GM18508 (cell line): ENCODE measurements around the gene CLMP.

Source experiments
- ATAC-seq: cut with Tn5 transposase; IDR thresholded peaks from one replicate; pipeline ENCODE4 v1.9.1; 2021; ENCODE audit warnings: moderate number of reproducible peaks; ENCODE audit not compliant: insufficient read depth, unreplicated experiment

Gene CLMP, protein sequence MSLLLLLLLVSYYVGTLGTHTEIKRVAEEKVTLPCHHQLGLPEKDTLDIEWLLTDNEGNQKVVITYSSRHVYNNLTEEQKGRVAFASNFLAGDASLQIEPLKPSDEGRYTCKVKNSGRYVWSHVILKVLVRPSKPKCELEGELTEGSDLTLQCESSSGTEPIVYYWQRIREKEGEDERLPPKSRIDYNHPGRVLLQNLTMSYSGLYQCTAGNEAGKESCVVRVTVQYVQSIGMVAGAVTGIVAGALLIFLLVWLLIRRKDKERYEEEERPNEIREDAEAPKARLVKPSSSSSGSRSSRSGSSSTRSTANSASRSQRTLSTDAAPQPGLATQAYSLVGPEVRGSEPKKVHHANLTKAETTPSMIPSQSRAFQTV

DNA sequence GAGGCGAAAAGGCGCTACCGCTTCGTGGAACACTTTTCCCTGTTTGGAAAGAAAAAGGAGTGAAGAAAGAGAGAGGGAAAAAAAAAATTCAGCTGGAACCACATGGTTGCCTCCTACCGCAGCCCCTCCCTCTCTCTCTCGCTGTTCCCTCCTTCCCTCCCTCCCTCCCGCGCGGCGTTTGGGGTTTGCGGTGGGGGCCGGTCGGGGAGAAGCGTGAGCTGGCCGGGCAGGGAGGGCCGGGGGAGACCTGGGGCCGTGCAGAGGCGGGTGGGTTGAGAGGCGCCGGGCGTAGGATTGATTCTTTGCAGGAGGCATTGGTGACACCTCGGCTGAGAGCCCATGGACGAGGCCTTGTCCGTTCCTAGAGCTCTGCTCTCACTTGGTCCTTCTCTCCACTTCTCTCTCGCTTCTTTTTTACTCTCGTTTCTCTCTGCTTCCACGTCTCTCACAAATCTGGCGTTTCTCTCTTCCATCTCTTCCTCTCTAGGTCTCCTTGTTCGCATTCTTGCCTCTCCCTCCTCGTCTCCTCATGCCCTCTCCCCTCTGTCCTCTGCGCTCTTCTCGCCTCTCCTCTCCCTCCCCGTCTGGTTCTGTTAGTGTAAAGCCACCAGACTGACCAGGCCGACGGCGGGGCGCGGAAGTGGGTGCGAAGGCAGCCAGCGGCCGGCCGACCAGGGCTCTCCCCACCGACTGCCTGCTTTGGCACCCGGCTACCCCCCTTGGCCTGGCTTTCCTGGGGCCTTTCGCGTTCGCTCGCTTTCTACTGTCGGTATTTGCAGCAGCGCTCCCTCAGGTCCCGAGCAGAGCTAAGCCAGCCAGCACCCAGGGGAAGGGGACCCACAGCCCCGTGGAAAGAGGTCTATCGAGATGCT is at the start of gene CLMP:
Gene CLMP (minus strand): TSS at position 61 of the 872 bp plus-strand sequence. CDS start 308 bp downstream, outside the sequence.
- no peak for ATAC-seq

DNA sequence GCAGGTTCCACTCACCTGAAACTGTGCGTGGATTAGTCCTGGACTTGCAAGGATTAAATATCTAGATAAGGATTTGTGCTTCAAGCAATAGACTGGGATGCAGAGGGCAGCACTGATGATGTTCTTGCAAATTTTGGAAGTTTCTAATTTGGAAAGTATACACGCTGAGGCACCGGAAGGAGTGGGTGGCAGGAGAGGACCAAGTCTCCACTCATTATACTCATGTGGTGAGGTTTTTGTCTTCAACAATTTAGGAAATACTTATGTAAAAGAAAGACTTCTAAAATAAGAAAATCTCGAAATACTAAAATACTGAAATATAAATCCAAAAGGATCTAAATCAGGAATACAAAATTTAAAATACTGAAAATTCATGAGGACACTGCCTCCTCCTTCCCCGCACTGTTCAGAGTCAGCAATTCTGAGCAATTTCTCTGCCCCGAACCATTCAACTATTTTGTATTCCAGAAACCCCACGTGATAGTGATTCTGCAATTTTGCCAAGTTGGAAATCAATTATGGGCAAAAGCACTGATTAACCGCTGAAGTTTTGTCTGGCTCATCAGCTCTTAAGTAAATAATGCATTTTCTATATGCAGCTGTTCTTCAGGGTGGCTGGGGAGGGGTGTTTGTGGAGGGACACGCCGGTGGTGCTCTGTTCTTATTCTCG is 47.0 kb upstream of the CLMP start:
- ATAC-seq, result no peak

DNA sequence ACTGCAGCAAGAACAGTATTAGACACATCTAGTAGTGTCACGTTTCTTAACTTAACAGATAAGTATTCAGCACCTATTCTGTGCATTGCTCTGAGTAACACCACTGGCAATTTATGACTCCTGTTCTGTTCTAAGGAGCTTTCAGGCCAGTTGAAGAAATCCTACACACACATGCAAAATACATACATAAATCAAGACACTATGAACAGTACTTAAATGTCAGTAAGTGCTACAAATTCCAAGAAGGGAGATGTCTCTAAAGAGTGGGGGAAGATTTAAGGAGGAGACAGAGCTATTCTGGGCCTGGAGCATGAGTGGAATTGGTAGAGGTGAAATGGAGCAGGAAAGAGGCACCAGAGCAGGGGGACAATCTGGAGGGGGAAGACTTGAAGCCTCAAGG is 46.2 kb upstream of the CLMP start:
- no peak for ATAC-seq

DNA sequence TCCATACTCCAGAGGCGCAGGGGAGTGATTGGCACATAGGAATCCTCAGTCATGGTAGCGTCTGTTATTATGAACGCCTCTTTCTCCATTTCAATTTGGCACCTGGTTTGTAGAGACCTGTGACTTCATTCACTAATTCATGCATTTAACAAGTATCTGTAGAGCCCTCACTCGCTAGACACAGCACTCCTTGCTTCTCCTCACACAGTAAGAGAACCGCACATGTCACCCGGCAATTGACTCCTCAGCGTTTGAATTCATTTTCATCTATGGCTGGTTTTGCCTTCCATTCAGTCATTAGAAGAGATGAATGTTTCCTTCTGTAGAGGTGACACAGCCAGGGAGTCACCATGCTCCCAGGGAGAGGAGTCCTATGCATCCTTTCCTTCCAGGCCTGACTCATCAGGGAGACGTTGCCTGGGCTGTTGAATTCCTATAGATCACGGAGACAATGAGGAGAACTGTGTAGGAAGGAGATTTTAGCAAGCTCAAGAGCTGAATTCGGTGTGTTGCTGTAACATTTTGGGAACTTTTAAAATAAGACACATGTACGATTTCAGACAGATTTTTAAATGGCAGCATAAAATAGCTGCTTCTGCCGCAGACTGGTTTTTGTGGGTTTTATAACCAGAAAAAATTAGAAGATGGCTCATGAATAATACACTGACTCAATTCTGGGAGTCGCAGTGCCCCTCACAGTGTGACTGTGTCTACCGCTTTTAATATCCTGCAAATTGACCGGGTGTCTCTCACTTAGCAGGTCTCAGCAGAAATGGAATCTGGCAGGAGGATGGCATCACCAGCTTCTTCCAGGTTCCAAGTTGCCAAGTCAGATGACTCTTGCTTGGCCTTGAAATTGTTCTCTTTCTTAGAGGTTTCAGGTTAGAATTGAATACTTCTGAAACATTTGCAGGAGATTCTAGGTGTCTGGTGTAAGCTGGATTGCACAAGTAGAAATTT is 44.4 kb upstream of the CLMP start:
- ATAC-seq, result no peak

DNA sequence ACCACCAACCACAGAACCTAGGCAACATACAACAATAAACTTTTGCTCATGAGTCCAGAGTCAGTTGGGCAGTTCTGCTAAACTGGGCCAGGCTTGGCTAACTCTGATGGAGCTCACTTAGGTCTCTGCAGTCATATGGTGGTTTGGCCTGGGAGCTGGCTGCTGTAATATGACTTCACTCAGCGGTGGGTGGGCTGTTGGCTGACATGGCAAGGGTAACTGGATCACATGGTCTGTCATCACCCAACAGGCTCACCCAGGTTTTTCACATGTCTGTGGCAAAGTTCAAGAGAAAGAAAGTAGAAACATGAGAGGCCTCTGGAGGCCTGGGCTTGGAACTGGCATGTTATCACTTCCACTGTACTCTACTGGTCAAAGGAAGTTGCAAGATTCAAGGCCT is 43.2 kb upstream of the CLMP start:
- no peak for ATAC-seq

DNA sequence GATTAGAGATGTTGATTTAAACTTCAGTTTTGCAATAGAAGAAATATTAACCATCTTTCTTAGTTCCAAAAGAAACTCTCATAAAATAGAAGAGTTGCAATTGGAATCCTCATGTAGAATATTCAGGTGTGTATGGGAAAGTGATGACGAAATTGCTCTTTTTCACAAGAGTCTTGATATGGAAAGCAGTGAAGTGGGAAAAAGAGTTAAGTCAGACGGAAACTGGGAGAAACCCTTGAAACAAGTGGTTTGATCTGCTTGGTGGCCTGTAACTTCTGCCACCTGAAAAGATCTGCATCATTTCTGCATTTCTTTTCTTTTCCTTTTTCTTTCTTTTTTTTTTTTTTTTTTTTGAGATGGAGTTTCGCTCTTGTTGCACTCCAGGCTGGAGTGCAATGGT is 41.8 kb upstream of the CLMP start:
- ATAC-seq, result no peak

DNA sequence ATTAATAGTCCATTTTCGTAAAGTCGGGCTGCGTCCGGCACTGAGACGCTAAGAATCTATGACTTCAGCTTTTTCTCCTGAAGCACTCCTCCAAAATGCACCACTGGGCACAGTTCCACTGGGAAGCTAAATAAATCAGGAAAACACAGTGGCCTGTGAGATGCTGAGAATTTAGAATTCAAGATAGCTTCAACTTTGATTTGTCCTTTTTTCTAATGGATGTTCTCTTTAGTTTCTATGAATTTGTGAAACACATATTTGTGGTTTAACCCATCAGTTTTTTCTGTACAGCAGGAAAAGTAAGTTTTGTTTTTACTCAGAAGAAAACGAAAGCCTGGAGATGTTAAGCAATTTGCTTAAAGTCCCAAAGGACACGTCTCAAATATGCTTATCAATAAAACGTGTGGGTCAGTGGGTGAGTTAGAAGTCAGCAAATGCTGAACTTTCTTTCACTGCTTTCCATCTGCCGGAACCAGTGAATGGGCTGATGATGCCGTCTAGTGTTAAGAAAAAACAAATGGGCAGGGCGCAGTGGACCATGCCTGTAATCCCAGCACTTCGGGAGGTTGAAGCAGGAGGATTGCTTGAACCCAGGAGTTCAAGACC is 40.7 kb upstream of the CLMP start:
- ATAC-seq, result no peak

DNA sequence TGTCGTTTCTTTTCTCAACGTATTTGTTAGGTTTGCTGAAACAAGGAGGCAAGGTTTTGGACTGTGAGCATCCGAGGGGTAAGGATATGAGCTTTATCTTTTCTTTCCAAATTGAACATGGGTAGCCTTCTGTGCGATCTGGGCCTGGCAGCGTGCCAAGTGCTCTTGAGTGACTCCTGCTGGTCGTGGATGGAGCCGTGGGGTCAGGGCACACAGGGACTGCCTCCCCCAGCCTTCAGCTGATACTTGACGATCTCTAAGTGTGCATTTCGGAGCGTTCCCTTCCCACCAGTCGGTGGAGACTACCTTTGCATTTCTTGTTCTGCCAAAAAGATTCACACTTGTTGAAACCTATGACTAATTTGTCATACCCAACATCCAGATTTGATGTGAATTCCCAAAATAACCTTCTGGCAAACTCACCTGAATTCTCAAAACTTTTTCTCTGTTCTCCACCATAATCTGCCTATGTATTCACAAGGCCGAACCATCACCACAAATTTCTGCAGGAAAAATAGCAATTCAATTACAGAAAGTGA is 40.1 kb upstream of the CLMP start:
- no peak for ATAC-seq

DNA sequence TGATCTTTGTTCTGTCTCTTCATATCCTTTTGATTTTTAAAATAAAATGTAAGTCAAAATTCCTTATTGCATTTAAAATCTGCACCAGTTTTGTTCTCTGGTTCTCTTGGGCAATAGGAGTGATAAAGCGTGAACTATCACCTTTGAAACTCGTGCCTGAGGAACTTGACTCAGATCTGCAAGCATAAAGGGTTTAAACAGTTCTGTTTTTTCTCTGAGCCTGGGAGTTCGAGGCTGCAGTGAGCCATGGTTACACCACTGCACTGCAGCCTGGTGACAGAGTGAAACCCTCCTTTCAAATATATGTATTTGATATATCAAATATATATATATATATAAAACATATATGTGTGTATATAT is 38.9 kb upstream of the CLMP start:
- no peak for ATAC-seq

DNA sequence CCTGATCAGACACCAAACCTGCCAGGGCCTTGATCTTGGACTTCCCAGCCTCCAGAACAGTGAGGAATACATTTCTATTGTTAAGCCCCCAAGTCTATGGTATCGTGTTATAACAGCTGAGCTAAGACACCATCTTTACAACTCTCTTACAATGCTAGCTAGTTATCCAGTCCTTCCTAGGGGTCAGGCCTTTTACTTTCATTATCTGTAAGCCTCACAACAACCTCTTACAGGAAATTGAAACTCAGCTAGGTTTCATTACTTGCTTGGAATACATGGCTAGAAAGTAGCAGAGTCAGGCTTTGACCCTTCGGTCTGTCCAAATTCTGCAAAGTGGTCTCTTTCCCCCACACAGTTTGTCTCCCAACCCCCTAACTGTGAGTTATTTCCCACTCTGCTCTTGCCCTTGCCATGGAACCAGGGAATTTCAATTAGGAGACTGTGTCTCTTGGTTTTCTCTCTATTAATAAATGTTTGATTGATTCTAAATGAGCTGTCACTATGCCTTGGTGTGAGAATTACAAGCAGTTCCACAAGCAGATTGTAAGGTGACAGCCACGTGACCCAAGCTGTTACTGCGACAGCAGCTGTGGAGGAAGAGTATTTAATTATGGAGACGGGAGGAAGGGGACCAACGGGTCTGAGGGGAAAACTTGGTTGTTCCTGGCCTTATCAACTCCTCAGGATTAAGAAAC is 38.4 kb upstream of the CLMP start:
- ATAC-seq, result peak; percentile 84

DNA sequence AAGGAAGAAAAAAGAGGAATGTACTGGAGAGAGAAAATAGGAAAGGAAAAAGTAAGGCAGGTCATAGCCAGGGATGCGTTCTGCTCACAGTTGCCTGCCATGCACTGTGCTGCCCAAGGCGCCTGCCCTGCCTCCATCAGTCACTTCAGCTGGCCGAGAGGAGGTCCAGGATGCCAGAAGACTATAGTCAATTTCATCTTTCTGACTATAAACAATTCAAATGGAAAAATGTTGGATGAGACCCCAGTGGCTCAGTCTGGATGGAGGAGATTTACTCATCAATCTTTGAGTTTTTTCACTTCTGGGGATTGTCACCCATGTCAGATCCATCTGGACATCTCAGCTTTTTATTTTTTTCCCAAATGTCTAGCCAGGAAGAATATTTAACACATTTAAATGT is 36.7 kb upstream of the CLMP start:
- ATAC-seq, result no peak

DNA sequence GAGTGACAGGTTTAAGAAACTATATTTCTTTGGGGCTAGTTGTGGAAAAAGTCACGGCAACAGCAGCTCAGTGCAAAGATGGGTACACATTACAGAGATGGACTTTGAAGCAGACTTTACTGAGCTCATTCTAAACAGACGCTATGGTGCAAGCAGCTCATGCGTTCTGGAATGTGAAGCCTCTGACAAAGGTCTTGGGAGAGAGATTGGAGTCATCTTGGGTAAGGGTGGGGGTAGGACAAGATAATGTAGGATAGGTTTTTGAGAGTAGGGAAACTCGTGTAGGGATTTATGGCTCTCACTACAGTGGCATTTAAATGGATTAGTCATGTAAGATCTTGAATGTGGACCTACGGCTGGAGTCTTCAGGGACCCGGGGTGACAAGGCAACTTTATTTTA is 36.2 kb upstream of the CLMP start:
- no peak for ATAC-seq

DNA sequence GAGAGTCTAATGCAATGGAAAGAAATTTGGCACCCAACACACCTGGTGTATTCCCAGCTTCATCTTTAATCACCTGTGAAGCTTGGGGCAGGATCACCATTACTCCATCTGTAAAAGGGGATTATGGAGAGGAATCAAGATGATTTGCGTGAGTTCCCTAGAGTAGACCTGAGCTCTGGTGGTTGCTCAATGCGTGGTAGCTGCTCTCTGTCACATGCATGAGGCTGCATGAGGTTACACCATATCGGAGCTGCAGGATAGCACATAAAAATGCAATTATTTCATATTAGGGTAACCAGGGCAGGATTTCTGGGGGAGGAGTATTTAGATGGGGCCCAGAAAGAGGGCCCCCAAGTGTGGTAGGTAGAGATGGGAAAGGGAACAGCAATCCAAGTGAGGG is 35.3 kb upstream of the CLMP start:
- ATAC-seq, result no peak

DNA sequence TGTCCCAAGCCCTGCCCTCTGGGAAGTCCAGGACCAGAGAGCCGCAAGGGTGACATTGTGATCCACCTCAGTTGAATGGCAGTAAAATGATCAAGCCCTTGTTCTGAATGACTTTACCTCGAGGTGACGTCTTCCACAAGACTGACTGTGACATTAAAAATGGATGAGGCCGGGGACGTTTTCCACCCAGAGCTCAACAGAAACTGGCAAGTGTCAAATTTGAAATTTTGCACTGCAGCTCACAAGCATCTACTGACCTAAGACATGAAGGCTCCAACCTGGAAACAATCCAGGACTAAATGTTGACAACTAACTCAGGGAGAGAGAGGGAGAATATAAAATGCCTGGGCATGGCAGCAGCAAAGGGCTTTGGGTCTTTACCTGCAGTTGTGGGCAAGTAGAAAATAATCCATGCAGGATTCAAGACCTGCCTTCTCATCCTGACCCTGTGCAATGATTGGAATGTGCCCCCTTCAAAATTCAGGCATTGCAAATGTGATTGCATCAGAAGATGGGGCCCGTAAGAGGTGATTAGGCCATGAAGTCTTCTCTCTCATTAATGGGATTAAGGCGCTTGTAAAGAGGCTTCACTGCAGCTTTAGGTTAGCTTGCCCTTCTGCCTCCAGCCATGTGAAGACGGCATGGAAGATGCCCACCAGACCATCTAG is 33.6 kb upstream of the CLMP start:
- ATAC-seq, result no peak

DNA sequence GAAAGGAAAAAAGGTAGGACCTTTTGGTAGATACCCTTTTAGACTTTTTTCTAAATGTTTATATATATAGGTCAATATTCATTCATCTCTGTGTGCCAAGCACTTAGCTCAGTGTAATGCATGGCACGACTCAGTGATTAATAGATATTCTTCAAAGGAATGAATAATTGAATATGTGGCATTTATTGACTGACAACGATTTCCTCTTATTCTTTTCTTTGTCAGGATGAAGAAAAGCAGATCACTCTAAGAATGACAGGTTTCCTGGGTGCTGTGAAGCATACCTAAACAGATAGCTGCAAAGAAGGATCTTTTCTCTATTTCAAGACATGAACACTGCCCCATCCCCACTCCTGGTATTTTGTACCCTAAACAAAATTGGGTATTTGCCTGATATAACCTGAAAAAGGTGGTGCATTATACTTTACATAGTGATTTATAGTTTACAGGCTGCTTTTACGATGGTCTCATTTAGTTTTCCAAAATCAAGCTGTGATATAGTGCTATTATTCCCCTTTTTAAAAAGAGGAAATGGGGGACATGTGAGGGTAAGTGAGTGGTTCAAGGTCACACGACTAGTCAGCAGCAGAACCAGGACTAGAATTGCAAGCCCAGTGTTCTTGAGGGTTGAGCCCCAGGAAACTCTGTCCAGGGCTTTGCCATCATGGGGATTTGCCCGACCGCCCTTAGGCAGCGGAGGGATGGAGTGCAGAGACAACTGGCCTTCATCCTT is 32.9 kb upstream of the CLMP start:
- ATAC-seq, result no peak

DNA sequence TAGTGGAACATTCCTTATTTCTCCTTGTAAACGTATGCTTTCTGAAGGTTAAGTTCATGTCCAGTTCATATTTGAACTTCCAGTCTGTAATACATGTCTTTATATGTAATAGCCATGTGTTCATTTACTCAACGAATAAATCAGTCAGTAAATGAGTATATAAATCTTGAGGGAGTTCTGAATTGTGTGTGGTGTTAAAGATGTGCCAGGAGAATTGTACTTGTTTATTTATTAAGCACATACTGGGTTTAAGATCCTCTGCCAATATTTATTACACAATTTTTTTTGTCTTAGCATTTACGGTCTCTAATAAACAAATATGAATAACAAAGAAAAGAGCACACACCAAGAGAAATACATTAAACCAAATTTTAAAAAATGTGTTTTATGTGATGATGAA is 26.5 kb upstream of the CLMP start:
- no peak for ATAC-seq

DNA sequence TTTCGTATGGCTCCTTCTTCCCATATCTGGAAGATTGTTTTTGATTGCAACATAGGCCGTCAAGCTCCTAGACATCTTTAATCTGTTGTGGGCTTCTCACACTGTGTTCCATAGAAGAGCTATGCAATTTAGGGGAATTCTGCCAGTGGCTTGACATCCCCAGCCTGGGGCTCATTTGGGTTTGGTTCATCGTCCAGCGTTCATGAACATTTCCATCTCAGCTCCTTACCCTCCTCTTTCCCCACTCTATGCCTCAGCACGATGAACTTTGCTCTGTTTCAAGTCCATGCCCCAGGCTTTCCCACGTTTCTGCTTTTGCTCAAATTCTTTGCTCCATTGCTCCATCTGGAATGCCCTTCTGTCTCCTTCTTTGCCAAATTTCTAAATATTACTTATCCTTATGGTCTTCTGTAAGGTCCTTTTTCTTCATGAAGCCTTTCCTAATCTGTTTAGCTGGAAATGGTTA is 26.1 kb upstream of the CLMP start:
- no peak for ATAC-seq
